GM12873 (cell line): ENCODE results near the gene NR2C2.

ENCODE experiments used
- CTCF ChIP-seq: IDR thresholded peaks from 2 replicates; pipeline ENCODE4 v1.5.1; 2012; ENCODE audit warnings: low read depth, mild to moderate bottlenecking, moderate library complexity, low read length, control low read depth; ENCODE audit not compliant: insufficient read depth; ENCODE audit errors: missing control alignments

The NR2C2 gene

GRCh38 chr3:15033103-15033502 is 85.7 kb downstream of the NR2C2 start:
- no peak for TF ChIP-seq CTCF

- TF ChIP-seq CTCF: no peak
These were observed 90.9 kb downstream of the NR2C2 start for GRCh38 chr3:15038306-15038705.

- no peak for TF ChIP-seq CTCF
These were observed 93.5 kb downstream of the NR2C2 start for GRCh38 chr3:15040844-15041243.

GRCh38 chr3:15041950-15042349 is 94.6 kb downstream of the NR2C2 start:
- no peak for TF ChIP-seq CTCF

- TF ChIP-seq CTCF: no peak
These were observed 95.6 kb downstream of the NR2C2 start for GRCh38 chr3:15042936-15043335.

- TF ChIP-seq CTCF: no peak
These were observed 96.2 kb downstream of the NR2C2 start for GRCh38 chr3:15043408-15044171.

- TF ChIP-seq CTCF: no peak
These were observed 96.9 kb downstream of the NR2C2 start for GRCh38 chr3:15044326-15044725.

- no peak for TF ChIP-seq CTCF
These were observed 98.3 kb downstream of the NR2C2 start for GRCh38 chr3:15045667-15046066.
